HG02938 (cell line): ENCODE measurements around the gene DMXL2.
"Not testable (repeated sequence)": the region's sequence is repeated elsewhere in the genome, so short reads cannot be mapped to it uniquely, and the experiment has no call there.

Source experiments
- ATAC-seq: cut with Tn5 transposase; IDR thresholded peaks from one replicate; pipeline ENCODE4 v1.9.1; 2021; ENCODE audit warnings: mild to moderate bottlenecking, moderate library complexity; ENCODE audit not compliant: unreplicated experiment

The DMXL2 gene

DNA sequence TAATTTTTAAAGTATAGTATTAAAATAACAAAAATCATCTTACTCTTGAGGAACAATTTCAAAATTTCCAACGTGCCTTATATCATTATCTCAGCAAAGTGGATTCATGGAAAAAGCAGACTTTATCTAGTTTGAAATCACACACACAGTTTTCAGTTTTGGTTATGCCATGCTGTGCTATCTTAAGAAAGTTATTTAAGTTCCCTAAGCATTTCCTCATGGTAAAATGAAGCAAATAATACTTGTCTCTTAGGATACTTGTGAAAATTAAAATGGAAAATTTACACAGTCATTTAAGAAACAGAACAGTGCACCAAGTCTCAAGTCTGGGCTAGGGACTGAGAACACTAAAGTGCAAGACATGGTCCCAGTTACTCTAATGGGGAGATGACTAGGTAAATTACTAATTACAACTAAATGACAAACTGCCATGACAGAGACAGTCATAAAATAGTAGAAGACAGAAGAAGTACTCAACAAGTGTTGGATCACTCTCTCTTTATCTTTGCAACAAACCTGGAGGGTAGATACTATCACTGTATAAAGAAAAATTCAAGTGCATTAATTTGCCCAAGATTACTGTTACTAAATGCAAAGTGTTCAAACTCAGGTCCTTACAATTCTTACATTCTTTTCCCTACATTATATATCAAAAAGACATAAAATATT is 44.8 kb downstream of the DMXL2 start:
- no peak for ATAC-seq

- no peak for ATAC-seq
Measured at GRCh38 chr15:51576911-51577500, 45.6 kb downstream of the DMXL2 start.

- ATAC-seq: no peak
Measured at GRCh38 chr15:51576286-51576850, 46.2 kb downstream of the DMXL2 start.

DNA sequence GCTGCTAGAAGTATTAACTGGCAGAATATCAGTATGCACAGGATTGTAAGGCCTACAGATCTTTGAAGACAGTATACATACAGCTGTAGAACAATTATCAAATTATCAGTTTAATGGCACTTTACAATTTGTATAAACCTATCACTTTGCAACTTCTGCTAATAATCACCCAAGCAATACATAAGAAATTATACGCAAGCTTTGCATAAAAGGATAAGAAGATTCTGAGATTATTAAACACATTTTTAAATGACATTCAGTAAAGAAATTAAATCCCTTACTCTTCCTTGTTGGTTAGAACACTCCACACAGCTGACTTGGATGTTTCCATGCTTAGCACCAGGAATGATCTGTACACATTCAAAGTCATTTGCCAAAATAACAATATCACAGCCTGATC is 46.8 kb downstream of the DMXL2 start:
- no peak for ATAC-seq

DNA sequence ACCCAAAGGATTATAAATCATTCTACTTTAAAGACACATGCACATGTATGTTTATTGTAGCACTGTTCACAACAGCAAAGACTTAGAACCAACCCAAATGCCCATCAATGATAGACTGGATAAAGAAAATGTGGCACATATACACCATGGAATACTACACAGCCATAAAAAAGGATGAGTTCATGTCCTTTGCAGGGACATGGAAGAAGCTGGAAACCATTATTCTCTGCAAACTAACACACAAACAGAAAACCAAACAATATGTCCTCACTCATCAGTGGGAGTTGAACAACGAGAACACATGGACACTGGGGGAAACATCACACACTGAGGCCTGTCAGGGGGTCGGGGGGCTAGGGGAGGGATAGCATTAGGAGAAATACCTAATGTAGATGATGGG is 49.2 kb downstream of the DMXL2 start:
- ATAC-seq: not testable (repeated sequence)

DNA sequence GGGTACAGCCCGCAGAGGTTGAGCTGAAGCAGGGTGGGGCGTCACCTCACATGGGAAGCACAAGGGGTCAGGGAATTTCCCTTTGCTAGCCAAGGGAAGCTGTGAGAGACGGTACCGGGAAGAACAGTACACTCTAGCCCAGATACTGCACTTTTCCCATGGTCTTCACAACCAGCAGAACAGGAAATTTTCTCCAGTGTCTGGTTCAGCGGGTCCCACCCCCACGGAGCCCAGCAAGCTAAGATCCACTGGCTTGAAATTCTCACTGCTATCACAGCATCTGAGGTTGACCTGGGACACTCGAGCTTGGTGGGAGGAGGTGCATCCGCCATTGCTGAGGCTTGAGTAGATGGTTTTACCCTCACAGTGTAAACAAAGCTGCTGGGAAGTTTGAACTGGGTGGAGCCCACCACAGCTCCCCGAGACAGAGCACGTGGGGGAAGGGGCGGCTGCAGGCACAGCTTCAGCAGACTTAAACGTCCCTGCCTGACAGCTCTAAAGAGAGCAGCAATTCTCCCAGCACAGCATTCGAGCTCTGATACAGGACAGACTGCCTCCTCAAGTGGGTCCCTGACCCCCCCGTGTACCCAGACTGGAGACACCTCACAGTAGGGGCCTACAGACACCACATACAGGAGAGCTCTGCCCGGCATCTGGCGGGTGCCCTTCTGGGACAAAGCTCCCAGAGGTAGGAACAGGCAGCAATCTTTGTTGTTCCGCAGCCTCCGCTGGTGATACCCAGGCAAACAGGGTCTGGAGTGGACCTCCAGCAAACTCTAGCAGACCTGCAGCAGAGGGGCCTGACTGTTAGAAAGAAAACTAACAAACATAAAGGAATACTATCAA is 53.4 kb downstream of the DMXL2 start:
- ATAC-seq: not testable (repeated sequence)

DNA sequence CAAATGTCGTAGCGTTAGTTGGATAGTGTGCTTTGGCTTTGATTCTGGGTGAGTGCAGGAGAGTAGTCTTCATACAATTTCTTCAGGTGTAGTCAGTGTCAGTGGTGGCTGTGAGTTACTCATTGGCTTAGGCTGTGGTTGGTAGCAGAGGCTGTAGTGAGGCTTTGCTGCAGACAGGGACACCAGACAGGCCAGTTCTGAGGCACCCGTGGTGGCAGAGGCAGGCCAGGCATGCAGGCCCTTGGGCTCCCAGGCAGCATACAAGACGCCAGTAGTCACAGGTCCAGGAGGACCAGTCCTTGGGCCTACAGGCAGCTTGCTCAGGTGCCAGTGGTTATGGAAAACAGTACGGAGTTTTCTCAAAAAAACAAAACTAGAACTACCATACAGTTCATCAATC is 61.3 kb downstream of the DMXL2 start:
- no peak for ATAC-seq

- ATAC-seq: no peak
Measured at GRCh38 chr15:51558876-51559275, 63.7 kb downstream of the DMXL2 start.

DNA sequence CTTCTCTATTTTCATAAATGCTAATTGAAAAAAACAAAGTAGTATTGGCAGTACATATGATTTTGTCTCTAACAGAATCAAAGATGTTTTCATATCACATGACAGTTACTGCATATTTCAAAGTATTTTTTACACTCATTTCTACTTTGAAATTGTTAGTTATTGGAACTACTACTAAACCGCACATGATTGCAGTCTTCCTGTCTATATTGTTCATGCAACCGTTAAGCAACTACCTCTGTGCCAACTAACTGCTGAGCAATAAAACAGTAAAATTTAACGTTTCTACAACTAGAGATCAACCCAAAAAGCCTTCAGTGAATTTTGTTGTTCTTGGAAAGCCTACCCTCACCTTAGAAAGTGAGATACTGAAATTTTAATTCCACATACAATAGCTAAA is 64.2 kb downstream of the DMXL2 start:
- ATAC-seq: no peak

GRCh38 chr15:51550841-51551240 is 71.7 kb downstream of the DMXL2 start:
- ATAC-seq: no peak

DNA sequence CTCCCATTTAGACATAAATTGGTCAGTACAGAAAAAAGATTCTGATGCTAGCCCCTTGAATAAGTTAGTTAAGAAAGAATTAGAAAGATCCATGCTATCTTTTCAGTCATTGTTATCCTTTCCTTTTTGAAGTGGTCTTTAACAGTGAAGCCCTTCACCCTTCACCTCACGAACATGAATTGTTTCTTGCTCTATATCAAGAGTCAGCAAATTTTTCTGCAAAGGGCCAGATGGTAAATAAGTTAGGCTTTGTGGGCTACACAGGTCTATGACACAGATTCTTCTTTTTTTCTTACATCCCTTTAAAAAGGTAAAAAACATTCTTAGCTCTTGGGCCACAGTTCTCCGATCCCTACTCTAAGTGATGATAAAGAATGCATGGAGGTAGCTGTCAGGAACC is 74.9 kb downstream of the DMXL2 start:
- ATAC-seq: no peak

- no peak for ATAC-seq
Measured at GRCh38 chr15:51536965-51537574, 85.5 kb downstream of the DMXL2 start.

- ATAC-seq: no peak
Measured at GRCh38 chr15:51533672-51534398, 88.7 kb downstream of the DMXL2 start.

- ATAC-seq: no peak
Measured at GRCh38 chr15:51526955-51527354, 95.6 kb downstream of the DMXL2 start.

- no peak for ATAC-seq
Measured at GRCh38 chr15:51524376-51524775, 98.2 kb downstream of the DMXL2 start.

DNA sequence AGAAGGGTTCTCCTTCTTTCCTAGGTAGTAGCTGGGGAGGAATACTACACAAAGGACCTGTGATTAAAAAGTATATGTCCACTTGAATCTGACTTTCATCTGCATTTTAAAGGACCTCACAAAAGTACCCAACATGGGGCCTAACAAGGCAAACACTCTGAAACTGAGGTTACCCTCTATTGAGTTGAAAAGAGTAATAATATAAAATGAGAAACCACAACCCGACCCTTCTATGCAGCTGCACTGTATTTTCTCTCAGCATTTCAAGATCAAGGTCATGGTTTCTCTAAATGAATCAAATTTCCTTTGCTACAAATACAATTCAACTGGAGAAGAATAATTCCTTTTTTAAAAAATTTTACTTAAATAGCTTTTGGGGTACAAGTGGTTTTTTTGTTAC is 106.3 kb downstream of the DMXL2 start:
- ATAC-seq: no peak

GRCh38 chr15:51505251-51505650 is 117.3 kb downstream of the DMXL2 start:
- ATAC-seq: no peak

DNA sequence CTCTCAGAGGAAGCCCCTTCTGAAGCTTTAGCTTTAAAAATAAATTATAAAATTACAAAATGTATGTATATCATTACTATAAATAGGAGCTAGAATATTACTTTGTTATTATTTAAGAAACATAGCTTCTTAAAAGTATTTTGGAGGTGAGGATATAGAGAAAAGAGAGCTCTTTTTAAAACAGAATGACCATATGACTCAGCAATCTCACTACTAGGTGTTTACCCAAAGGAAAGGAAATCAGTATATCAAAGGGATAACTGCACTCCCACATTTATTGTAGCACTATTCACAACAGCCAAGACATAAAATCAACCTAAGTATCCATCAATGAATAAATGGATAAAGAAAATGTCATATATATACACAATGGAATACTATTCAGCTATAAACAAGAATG is 119.6 kb downstream of the DMXL2 start:
- ATAC-seq: no peak

- no peak for ATAC-seq
Measured at GRCh38 chr15:51499379-51499976, 123.1 kb downstream of the DMXL2 start.

DNA sequence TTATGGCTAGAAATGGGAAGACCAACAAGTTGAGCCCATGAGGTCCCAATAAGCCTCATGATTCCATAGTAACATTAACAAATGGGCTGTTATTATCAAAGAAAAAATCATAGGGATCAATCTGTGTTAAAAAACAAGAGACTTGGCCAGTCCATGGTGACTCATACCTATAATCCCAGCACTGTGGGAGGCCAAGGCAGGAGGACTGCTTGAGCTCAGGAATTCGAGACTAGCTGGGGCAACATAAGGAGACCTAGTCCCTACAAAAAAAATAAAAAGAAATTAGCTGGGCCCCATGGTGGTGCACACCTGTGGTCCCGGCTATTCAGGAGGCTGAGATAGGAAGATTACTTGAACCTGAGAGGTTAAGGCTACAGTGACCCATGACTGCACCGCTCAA is 124.8 kb downstream of the DMXL2 start:
- ATAC-seq: no peak
